ENCODE measurements around the gene STXBP5.

GRCh38 chr6:147345902-147346301, 141.7 kb downstream of the STXBP5 start:
- TF ChIP-seq CTCF (IDR thresholded peaks at IDR 0.05; ENCODE audit: low read length): no peak
- TF ChIP-seq EZH2 (optimal IDR thresholded peaks at IDR 0.05; ENCODE audit: low read depth, low read length): no peak
- TF ChIP-seq EZH2phosphoT487 (IDR thresholded peaks at IDR 0.05; ENCODE audit: low read length): no peak

Data from MM.1S (cell line).